HG03378 (cell line): ENCODE data around the gene CORO2B.

Experiments used
- ATAC-seq: cut with Tn5 transposase; IDR thresholded peaks from one replicate; pipeline ENCODE4 v1.9.1; 2021; ENCODE audit warnings: mild to moderate bottlenecking, moderate library complexity; ENCODE audit not compliant: unreplicated experiment

Gene CORO2B

GRCh38 chr15:68578980-68579935, at the start of gene CORO2B:
TSS of gene CORO2B (plus strand) at chr15:68578993. CDS start at chr15:68579263, 270 bp downstream.
- ATAC-seq: no peak

GRCh38 chr15:68531387-68532179, 47.2 kb upstream of the CORO2B start:
- no peak for ATAC-seq

GRCh38 chr15:68536331-68537095, 42.3 kb upstream of the CORO2B start:
- ATAC-seq: no peak

- ATAC-seq: no peak
Measured at GRCh38 chr15:68537097-68537496, 41.7 kb upstream of the CORO2B start.

- no peak for ATAC-seq
Measured at GRCh38 chr15:68537506-68537905, 41.3 kb upstream of the CORO2B start.

GRCh38 chr15:68538311-68538710, 40.5 kb upstream of the CORO2B start:
- no peak for ATAC-seq

GRCh38 chr15:68541743-68542142, 37.0 kb upstream of the CORO2B start:
- no peak for ATAC-seq

GRCh38 chr15:68542348-68542747, 36.4 kb upstream of the CORO2B start:
- no peak for ATAC-seq

- ATAC-seq: no peak
Measured at GRCh38 chr15:68542771-68543164, 36.0 kb upstream of the CORO2B start.

- no peak for ATAC-seq
Measured at GRCh38 chr15:68543165-68544008, 35.4 kb upstream of the CORO2B start.

- ATAC-seq: no peak
Measured at GRCh38 chr15:68546318-68546717, 32.5 kb upstream of the CORO2B start.

GRCh38 chr15:68548364-68548763, 30.4 kb upstream of the CORO2B start:
- ATAC-seq: no peak

GRCh38 chr15:68550004-68550403, 28.8 kb upstream of the CORO2B start:
- no peak for ATAC-seq

GRCh38 chr15:68550498-68551295, 28.1 kb upstream of the CORO2B start:
- ATAC-seq: no peak

- no peak for ATAC-seq
Measured at GRCh38 chr15:68551296-68551635, 27.5 kb upstream of the CORO2B start.

- no peak for ATAC-seq
Measured at GRCh38 chr15:68552344-68552743, 26.4 kb upstream of the CORO2B start.

GRCh38 chr15:68552773-68553172, 26.0 kb upstream of the CORO2B start:
- ATAC-seq: no peak

GRCh38 chr15:68553314-68553993, 25.3 kb upstream of the CORO2B start:
- no peak for ATAC-seq
